Measurements from ENCODE around the gene GLP2R. TPM values are rescaled to one million over a fixed set of nuclear protein-coding genes. Genes with fewer than 3 reads are reported as not detected.

GLP2R gene
- total RNA-seq, 1 experiment from 2014 or later = 0.22 TPM

DNA sequence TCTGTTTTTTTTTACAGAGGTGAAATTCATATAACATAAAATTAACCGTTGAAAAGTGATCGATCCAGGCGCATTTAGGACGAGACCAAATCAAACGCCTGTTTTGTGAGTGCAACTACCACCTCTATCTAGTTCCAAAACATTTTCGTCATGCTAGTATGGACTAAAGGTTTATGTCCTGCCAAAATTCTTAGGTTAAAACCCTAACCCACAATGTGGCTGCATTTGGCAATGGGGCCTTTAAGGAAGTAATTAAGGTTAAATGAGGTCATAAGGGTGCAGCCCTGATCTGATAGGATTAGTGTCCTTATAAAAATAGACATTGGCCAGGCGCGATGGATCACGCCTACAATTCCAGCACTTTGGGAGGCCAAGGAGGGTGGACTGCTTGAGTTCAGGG, 112.2 kb downstream of the GLP2R start:
- Histone ChIP-seq H3K79me2 (ENCODE audit: low read length) (no peaks in the 10 kb centered on the region), H3K9me3 (ENCODE audit: low read length) (no peaks in the 10 kb centered on the region), H2AFZ (ENCODE audit: low read length) (no peak overlapping the region), H4K20me1 (ENCODE audit: low read length) (no peaks in the 10 kb centered on the region), H3K4me2 (ENCODE audit: low read length) (no peak overlapping the region), H3F3A (ENCODE audit: low read length, unreplicated experiment) (no peaks in the 10 kb centered on the region), H3K9ac (ENCODE audit: low read length) (no peak overlapping the region), H3K4me1 (ENCODE audit: insufficient read depth, low read length) (no peaks in the 10 kb centered on the region), H3K27ac (ENCODE audit: low read length) (no peak overlapping the region), H3K9me2 (replicated peaks; ENCODE audit: low read length) (no peaks in the 10 kb centered on the region), H3K4me3 (ENCODE audit: low read length) (no peak overlapping the region), H3K36me3 (ENCODE audit: low read depth, low read length) (no peaks in the 10 kb centered on the region), H3K27me3 (ENCODE audit: low read length) (peaks cover 12% of the 10 kb centered on the region)
- ChIA-PET POLR2A (ENCODE audit: unreplicated experiment) (no interaction called here), CTCF (no interaction called here)
- no peak for TF ChIP-seq EZH2phosphoT487 (IDR thresholded peaks at IDR 0.05; ENCODE audit: borderline replicate concordance, low read length)
- TF ChIP-seq CTCF (conservative IDR thresholded peaks at IDR 0.05; ENCODE audit: low read depth, low read length) = no peak
- no peak for TF ChIP-seq EZH2 (IDR thresholded peaks at IDR 0.05; ENCODE audit: low read length, unreplicated experiment)
- intact Hi-C loops (cut with micrococcal nuclease) = no loop called here
- no TSS peak for BruUV-seq (replicated peaks)
- ATAC-seq (no peak), DNase-seq (no peak)

DNA sequence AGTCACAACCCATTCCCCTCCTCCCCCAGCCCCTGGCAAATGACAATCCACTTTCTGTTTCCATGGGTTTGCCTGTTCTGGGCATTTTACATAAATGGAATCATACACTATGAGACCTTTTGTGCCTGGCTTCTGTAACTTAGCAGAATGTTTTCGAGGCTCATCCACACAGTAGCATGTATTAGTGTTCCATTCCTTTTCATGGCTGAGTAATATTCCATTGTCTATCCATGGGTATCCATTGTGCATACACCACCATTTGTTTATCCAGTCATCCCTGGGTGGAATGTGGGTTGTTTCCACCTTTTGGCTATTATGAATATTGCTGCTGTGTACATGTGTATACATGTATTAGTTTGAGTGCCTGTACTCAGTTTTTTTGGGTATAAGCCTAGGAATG, 113.0 kb downstream of the GLP2R start:
- no peaks in the 10 kb centered on the region for H3K4me1 ChIP-seq (ENCODE audit: insufficient read depth, low read length)
- H3K4me2 ChIP-seq (ENCODE audit: low read length) = no peak overlapping the region
- H4K20me1 ChIP-seq (ENCODE audit: low read length) = no peaks in the 10 kb centered on the region
- no peaks in the 10 kb centered on the region for H3K9me2 ChIP-seq (replicated peaks; ENCODE audit: low read length)
- no peaks in the 10 kb centered on the region for H3K36me3 ChIP-seq (ENCODE audit: low read depth, low read length)
- intact Hi-C loops (cut with micrococcal nuclease) = no loop called here
- H3K27ac ChIP-seq (ENCODE audit: low read length) = no peak overlapping the region
- no peaks in the 10 kb centered on the region for H3K79me2 ChIP-seq (ENCODE audit: low read length)
- DNase-seq (no peak), ATAC-seq (no peak)
- no peak overlapping the region for H3K4me3 ChIP-seq (ENCODE audit: low read length)
- no peak overlapping the region for H3K9ac ChIP-seq (ENCODE audit: low read length)
- H2AFZ ChIP-seq (ENCODE audit: low read length) = no peak overlapping the region
- H3K27me3 ChIP-seq (ENCODE audit: low read length) = peaks cover 21% of the 10 kb centered on the region
- TF ChIP-seq EZH2 (IDR thresholded peaks at IDR 0.05; ENCODE audit: low read length, unreplicated experiment) (no peak), CTCF (conservative IDR thresholded peaks at IDR 0.05; ENCODE audit: low read depth, low read length) (no peak), EZH2phosphoT487 (IDR thresholded peaks at IDR 0.05; ENCODE audit: borderline replicate concordance, low read length) (no peak)
- POLR2A ChIA-PET (ENCODE audit: unreplicated experiment) = no interaction called here
- CTCF ChIA-PET = no interaction called here
- no peaks in the 10 kb centered on the region for H3F3A ChIP-seq (ENCODE audit: low read length, unreplicated experiment)
- no TSS peak for BruUV-seq (replicated peaks)
- H3K9me3 ChIP-seq (ENCODE audit: low read length) = no peaks in the 10 kb centered on the region

- H3K27me3 ChIP-seq (ENCODE audit: low read length) = peaks cover 37% of the 10 kb centered on the region
- no peak for ATAC-seq
- intact Hi-C loops (cut with micrococcal nuclease) = no loop called here
These were observed 115.1 kb downstream of the GLP2R start for GRCh38 chr17:9940841-9941240.

More at GRCh38 chr17:9940841-9941240, 115.1 kb downstream of the GLP2R start:
- no peaks in the 10 kb centered on the region for H3K4me1 ChIP-seq (ENCODE audit: insufficient read depth, low read length)
- POLR2A ChIA-PET (ENCODE audit: unreplicated experiment) = no interaction called here
- BruUV-seq (replicated peaks) = no TSS peak
- no peak overlapping the region for H2AFZ ChIP-seq (ENCODE audit: low read length)
- DNase-seq = no peak
- no peak overlapping the region for H3K4me2 ChIP-seq (ENCODE audit: low read length)
- no peaks in the 10 kb centered on the region for H3K79me2 ChIP-seq (ENCODE audit: low read length)
- no peak overlapping the region for H3K9ac ChIP-seq (ENCODE audit: low read length)
- TF ChIP-seq EZH2phosphoT487 (IDR thresholded peaks at IDR 0.05; ENCODE audit: borderline replicate concordance, low read length) (no peak), CTCF (conservative IDR thresholded peaks at IDR 0.05; ENCODE audit: low read depth, low read length) (no peak), EZH2 (IDR thresholded peaks at IDR 0.05; ENCODE audit: low read length, unreplicated experiment) (no peak)
- H4K20me1 ChIP-seq (ENCODE audit: low read length) = no peaks in the 10 kb centered on the region
- CTCF ChIA-PET = no interaction called here
- H3K9me3 ChIP-seq (ENCODE audit: low read length) = no peaks in the 10 kb centered on the region
- H3K27ac ChIP-seq (ENCODE audit: low read length) = no peak overlapping the region
- no peaks in the 10 kb centered on the region for H3F3A ChIP-seq (ENCODE audit: low read length, unreplicated experiment)
- H3K9me2 ChIP-seq (replicated peaks; ENCODE audit: low read length) = no peaks in the 10 kb centered on the region
- no peaks in the 10 kb centered on the region for H3K36me3 ChIP-seq (ENCODE audit: low read depth, low read length)
- H3K4me3 ChIP-seq (ENCODE audit: low read length) = no peak overlapping the region

All from PC-3 (cell line).